H9 (cell line): ENCODE measurements around the gene HSPB2. TPM values are rescaled to one million over a fixed set of nuclear protein-coding genes. Genes with fewer than 3 reads are reported as not detected.
A peak's percentile ranks its signal among the peaks of the same experiment; 100 is the strongest.

Source experiments
- DNase-seq: peaks from one replicate; pipeline ENCODE4 v3.0.0-alpha.2; 2017
- H2AFZ ChIP-seq: one replicate; pipeline ENCODE4 v1.6.1; 2013; ENCODE audit warnings: mild to moderate bottlenecking, low read length, control low read depth, moderate library complexity
- H2AK5ac ChIP-seq: 2 replicates; pipeline ENCODE4 v1.6.1; 2013; ENCODE audit warnings: low read length, control low read depth, mixed read lengths; ENCODE audit not compliant: insufficient read length
- H2BK120ac ChIP-seq: one replicate; pipeline ENCODE4 v1.6.1; 2013; ENCODE audit warnings: low read depth, mild to moderate bottlenecking, low read length, control low read depth, inconsistent platforms; ENCODE audit not compliant: poor library complexity, severe bottlenecking
- H2BK12ac ChIP-seq: 2 replicates; pipeline ENCODE4 v1.6.1; 2013; ENCODE audit warnings: low read length, control low read depth, mixed read lengths, low read depth; ENCODE audit not compliant: insufficient read length
- H2BK15ac ChIP-seq: 2 replicates; pipeline ENCODE4 v1.6.1; 2013; ENCODE audit warnings: low read depth, low read length, control low read depth
- H2BK20ac ChIP-seq: one replicate; pipeline ENCODE4 v1.6.1; 2013; ENCODE audit warnings: low read depth, mild to moderate bottlenecking, low read length, control low read depth, inconsistent platforms; ENCODE audit not compliant: poor library complexity, severe bottlenecking
- H2BK5ac ChIP-seq: 2 replicates; pipeline ENCODE4 v1.6.1; 2013; ENCODE audit warnings: low read length, control low read depth, mixed read lengths; ENCODE audit not compliant: insufficient read length
- H3K14ac ChIP-seq: 2 replicates; pipeline ENCODE4 v1.6.1; 2013; ENCODE audit warnings: low read length, control low read depth; ENCODE audit not compliant: insufficient read depth
- H3K18ac ChIP-seq: 2 replicates; pipeline ENCODE4 v1.6.1; 2013; ENCODE audit warnings: low read depth, mild to moderate bottlenecking, mixed read lengths, low read length, control low read depth; ENCODE audit not compliant: insufficient read length
- H3K23ac ChIP-seq: 2 replicates; pipeline ENCODE4 v1.6.1; 2013; ENCODE audit warnings: low read length, control low read depth, mixed read lengths, low read depth; ENCODE audit not compliant: insufficient read length
- H3K23me2 ChIP-seq: 2 replicates; pipeline ENCODE4 v1.6.1; 2013; ENCODE audit warnings: low read depth, mild to moderate bottlenecking, mixed read lengths, low read length, control low read depth; ENCODE audit not compliant: insufficient read length, poor library complexity, severe bottlenecking
- H3K27ac ChIP-seq: 2 replicates; pipeline ENCODE4 v1.5.1; 2013; ENCODE audit warnings: low read length, control low read depth, mixed read lengths, low read depth; ENCODE audit not compliant: insufficient read length
- H3K27me3 ChIP-seq: 2 replicates; pipeline ENCODE4 v1.6.1; 2013; ENCODE audit warnings: low read length, control low read depth, inconsistent platforms; ENCODE audit not compliant: insufficient read depth
- H3K4ac ChIP-seq: 2 replicates; pipeline ENCODE4 v1.6.1; 2013; ENCODE audit warnings: low read depth, mild to moderate bottlenecking, control low read depth, inconsistent platforms, low read length, moderate library complexity
- H3K4me1 ChIP-seq: 2 replicates; pipeline ENCODE4 v1.6.1; 2013; ENCODE audit warnings: low read length, control low read depth, inconsistent platforms; ENCODE audit not compliant: insufficient read depth
- H3K4me2 ChIP-seq: 2 replicates; pipeline ENCODE4 v1.6.1; 2013; ENCODE audit warnings: low read length, control low read depth, mixed read lengths; ENCODE audit not compliant: insufficient read length, insufficient read depth
- H3K56ac ChIP-seq: 2 replicates; pipeline ENCODE4 v1.6.1; 2013; ENCODE audit warnings: low read depth, mild to moderate bottlenecking, mixed read lengths, low read length, control low read depth; ENCODE audit not compliant: insufficient read length
- H3K79me1 ChIP-seq: 2 replicates; pipeline ENCODE4 v1.6.1; 2013; ENCODE audit warnings: low read depth, mild to moderate bottlenecking, moderate library complexity, low read length, control low read depth, inconsistent platforms; ENCODE audit not compliant: insufficient read depth, poor library complexity, severe bottlenecking
- H3K79me2 ChIP-seq: 2 replicates; pipeline ENCODE4 v1.6.1; 2013; ENCODE audit warnings: low read length, control low read depth, inconsistent platforms; ENCODE audit not compliant: insufficient read depth
- H3K9ac ChIP-seq: 2 replicates; pipeline ENCODE4 v1.6.1; 2013; ENCODE audit warnings: low read length, control low read depth, mixed read lengths; ENCODE audit not compliant: insufficient read length; ENCODE audit errors: extremely low read depth
- H3K9me3 ChIP-seq: one replicate; pipeline ENCODE4 v1.6.1; 2013; ENCODE audit warnings: low read depth, low read length, inconsistent platforms; ENCODE audit not compliant: control insufficient read depth
- H3T11ph ChIP-seq: one replicate; pipeline ENCODE4 v1.6.1; 2013; ENCODE audit warnings: mild to moderate bottlenecking, low read length, control low read depth, inconsistent platforms
- H4K20me1 ChIP-seq: one replicate; pipeline ENCODE4 v1.6.1; 2013; ENCODE audit not compliant: control insufficient read depth, insufficient read length, insufficient read depth
- H4K5ac ChIP-seq: 2 replicates; pipeline ENCODE4 v1.6.1; 2013; ENCODE audit warnings: low read depth, mild to moderate bottlenecking, mixed read lengths, low read length, control low read depth; ENCODE audit not compliant: insufficient read length
- H4K8ac ChIP-seq: replicated peaks from 2 replicates; pipeline ENCODE4 v1.6.1; 2013; ENCODE audit warnings: low read length, control low read depth, mixed read lengths, low read depth; ENCODE audit not compliant: insufficient read length
- H4K91ac ChIP-seq: 2 replicates; pipeline ENCODE4 v1.6.1; 2013; ENCODE audit warnings: low read depth, mild to moderate bottlenecking, moderate library complexity, mixed read lengths, low read length, control low read depth; ENCODE audit not compliant: insufficient read length
- H3K27ac Mint-ChIP-seq, 3 experiments: 2 replicates in 2 of 3; 3 replicates in 1 of 3; pipeline ENCODE4 v1.8.0; 2020 to 2021; ENCODE audit warnings: mixed read lengths in 3 of 3, mild to moderate bottlenecking in 1 of 3, moderate library complexity in 1 of 3
- H3K27me3 Mint-ChIP-seq: 2 replicates; pipeline ENCODE4 v1.8.0; 2021; ENCODE audit warnings: low read depth, mild to moderate bottlenecking, moderate library complexity, mixed read lengths
- H3K36me3 Mint-ChIP-seq, 3 experiments: 2 replicates in 2 of 3; 3 replicates in 1 of 3; pipeline ENCODE4 v1.8.0; 2020 to 2021; ENCODE audit warnings: low read depth in 3 of 3, mixed read lengths in 3 of 3; ENCODE audit not compliant: insufficient read depth in 1 of 3
- H3K4me1 Mint-ChIP-seq, 2 experiments: 2 replicates each; pipeline ENCODE4 v1.8.0; 2020; ENCODE audit warnings: mixed read lengths in 2 of 2
- H3K4me3 Mint-ChIP-seq, 2 experiments: 2 replicates in 1 of 2; 3 replicates in 1 of 2; pipeline ENCODE4 v1.8.0; 2020 to 2021; ENCODE audit warnings: mild to moderate bottlenecking in 2 of 2, mixed read lengths in 2 of 2, moderate library complexity in 1 of 2
- H3K9me3 Mint-ChIP-seq, 2 experiments: 2 replicates in 1 of 2; 3 replicates in 1 of 2; pipeline ENCODE4 v1.8.0; 2020; ENCODE audit warnings: mild to moderate bottlenecking in 2 of 2, mixed read lengths in 2 of 2, moderate library complexity in 1 of 2
- CTCF ChIP-seq: fragments of 200-600 bp; sonication (generic); conservative IDR thresholded peaks from 3 replicates; pipeline ENCODE4 v1.8.0; 2021; ENCODE audit warnings: antibody characterized with exemption, mild to moderate bottlenecking
- WGBS: extraction: QIAGEN DNeasy Blood & Tissue Kit; methylation state at CpG from one replicate; pipeline ENCODE4 v1.1.7; 2013; ENCODE audit warnings: missing lambda C conversion rate, low lambda C conversion rate, mixed read lengths; ENCODE audit not compliant: insufficient read length; ENCODE audit errors: extremely low coverage; 5-methylcytosine and 5-hydroxymethylcytosine counted together
- total RNA-seq: library from RNA; stranded (reverse); gene quantifications from 2 replicates; pipeline ENCODE4 v1.2.1, GENCODE V29; 2021

Gene HSPB2
- total RNA-seq, 1 experiment from 2014 or later = 0.22 TPM

GRCh38 chr11:111878385-111878848 is 34.1 kb upstream of the HSPB2 start:
- no peaks in the 10 kb centered on the region for H3K79me2 ChIP-seq
- no peak for TF ChIP-seq CTCF
- peak overlapping the region; percentile 91 to 99 (median 94) for H3K27ac Mint-ChIP-seq
- H3K27me3 ChIP-seq = no peaks in the 10 kb centered on the region
- H3K18ac ChIP-seq = peak overlapping the region; percentile 18
- no peaks in the 10 kb centered on the region for H4K20me1 ChIP-seq
- peak overlapping the region; percentile 62 for H3K9ac ChIP-seq
- no peak overlapping the region for H4K91ac ChIP-seq
- no peak overlapping the region for H2BK120ac ChIP-seq
- no CpG with 5 or more reads among the region's 13 CpGs for WGBS
- H3K9me3 ChIP-seq = no peaks in the 10 kb centered on the region
- H3K27ac ChIP-seq = peak overlapping the region; percentile 20
- no peak overlapping the region for H4K8ac ChIP-seq
- no peak overlapping the region for H2AK5ac ChIP-seq
- H3K14ac ChIP-seq = peak overlapping the region; percentile 76; the same call in 1 of the 2 replicates
- H3K79me1 ChIP-seq = no peaks in the 10 kb centered on the region
- peak overlapping the region; percentile 98 for H2AFZ ChIP-seq
- H3K4me2 ChIP-seq = peak overlapping the region; percentile 86
- H3K36me3 Mint-ChIP-seq = no peaks in the 10 kb centered on the region
- H3K27me3 Mint-ChIP-seq = no peaks in the 10 kb centered on the region
- no peak overlapping the region for H2BK12ac ChIP-seq
- H3K4me1 Mint-ChIP-seq = peaks cover 5 to 10% of the 10 kb centered on the region in 2 experiments
- no peak overlapping the region for H4K5ac ChIP-seq
- H3K4me3 Mint-ChIP-seq = peak overlapping the region; percentile 91 to 92
- no peak for DNase-seq
- H3T11ph ChIP-seq = no peak overlapping the region
- H3K9me3 Mint-ChIP-seq = no peaks in the 10 kb centered on the region
- no peaks in the 10 kb centered on the region; the same call in 1 of the 2 replicates for H3K4me1 ChIP-seq
- no peak overlapping the region for H3K56ac ChIP-seq
- no peak overlapping the region for H3K4ac ChIP-seq
- H2BK15ac ChIP-seq = no peak overlapping the region
- no peak overlapping the region for H2BK20ac ChIP-seq
- peaks cover 9% of the 10 kb centered on the region for H3K23me2 ChIP-seq
- no peak overlapping the region for H3K23ac ChIP-seq
- H2BK5ac ChIP-seq = no peak overlapping the region
